ENCODE measurements around the gene CBX7. TPM values are rescaled to one million over a fixed set of nuclear protein-coding genes. Genes with fewer than 3 reads are reported as not detected.

CBX7 gene
- total RNA-seq, 3 donors from 2014 or later = 23.6 to 125 (median 29.2) TPM

DNA sequence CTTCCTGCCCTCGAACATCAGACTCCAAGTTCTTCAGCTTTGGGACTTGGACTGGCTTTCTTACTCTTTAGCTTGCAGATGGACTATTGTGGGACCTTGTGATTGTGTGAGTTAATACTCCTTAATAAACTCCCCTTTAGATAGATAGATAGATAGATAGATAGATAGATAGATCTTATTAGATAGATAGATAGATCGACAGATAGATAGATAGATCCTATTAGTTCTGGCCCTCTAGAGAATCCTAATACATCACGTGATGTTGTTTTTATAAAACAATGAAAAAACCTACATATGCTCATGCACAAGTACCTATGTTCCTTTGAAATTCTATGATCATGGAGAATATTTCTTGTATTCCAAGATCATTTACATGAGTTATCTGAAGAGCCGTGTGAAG lies 31.5 kb downstream of the CBX7 start:
- ATAC-seq = no peak
- TF ChIP-seq CTCF (IDR thresholded peaks at IDR 0.05) = no peak
- DNase-seq = no peak
- intact Hi-C loops (cut with DNase I, micrococcal nuclease) = loop anchor here (5.0 to 10.0 kb wide), 2 partner anchors 114 to 256 kb away; no protein-coding TSS in a partner anchor
- H3K36me3 ChIP-seq (ENCODE audit: low read depth) = no peaks in the 10 kb centered on the region
- no peaks in the 10 kb centered on the region for H3K9me3 ChIP-seq
- peaks cover 5% of the 10 kb centered on the region for H3K4me1 ChIP-seq (ENCODE audit: low read depth)
- H3K4me3 ChIP-seq = no peak overlapping the region

GRCh38 chr22:39117585-39118191 lies 34.8 kb downstream of the CBX7 start:
- no peaks in the 10 kb centered on the region for H3K36me3 ChIP-seq (ENCODE audit: low read depth)
- peak; percentile 81 for ATAC-seq
- TF ChIP-seq CTCF (IDR thresholded peaks at IDR 0.05) = no peak
- H3K4me3 ChIP-seq = no peak overlapping the region
- intact Hi-C loops (cut with DNase I, micrococcal nuclease) = no loop called here
- peak in 2 of 3 donors; percentile 67 to 85 for DNase-seq
- H3K4me1 ChIP-seq (ENCODE audit: low read depth) = peaks cover 5% of the 10 kb centered on the region
- no peaks in the 10 kb centered on the region for H3K9me3 ChIP-seq

GRCh38 chr22:39115977-39116621 lies 36.4 kb downstream of the CBX7 start:
- no peak for TF ChIP-seq CTCF (IDR thresholded peaks at IDR 0.05)
- no peak for DNase-seq
- no peaks in the 10 kb centered on the region for H3K9me3 ChIP-seq
- H3K4me1 ChIP-seq (ENCODE audit: low read depth) = peaks cover 5% of the 10 kb centered on the region
- intact Hi-C loops (cut with DNase I, micrococcal nuclease) = no loop called here
- no peak for ATAC-seq
- H3K4me3 ChIP-seq = no peak overlapping the region
- H3K36me3 ChIP-seq (ENCODE audit: low read depth) = no peaks in the 10 kb centered on the region

DNA sequence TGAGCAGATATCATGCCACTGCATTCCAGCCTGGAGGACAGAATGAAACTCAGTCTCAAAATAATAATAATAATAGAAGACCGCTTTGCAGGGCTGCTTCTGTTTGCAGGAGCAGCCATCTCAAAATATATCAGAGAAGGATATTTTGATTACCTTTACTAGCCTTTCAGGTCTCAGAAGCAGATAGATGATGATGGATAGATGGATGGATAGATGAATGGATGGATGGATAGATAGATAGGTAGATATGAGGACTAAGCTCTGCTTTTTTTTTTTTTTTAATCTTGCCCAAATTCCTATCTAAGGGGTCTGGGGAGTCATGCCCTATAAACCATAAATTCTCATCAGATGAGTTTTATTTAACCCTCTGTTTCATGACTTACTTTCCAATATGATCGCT lies 36.9 kb downstream of the CBX7 start:
- peaks cover 5% of the 10 kb centered on the region for H3K4me1 ChIP-seq (ENCODE audit: low read depth)
- H3K9me3 ChIP-seq = no peaks in the 10 kb centered on the region
- no peak overlapping the region for H3K4me3 ChIP-seq
- ATAC-seq (no peak), DNase-seq (no peak)
- no peaks in the 10 kb centered on the region for H3K36me3 ChIP-seq (ENCODE audit: low read depth)
- intact Hi-C loops (cut with DNase I, micrococcal nuclease) = no loop called here
- no peak for TF ChIP-seq CTCF (IDR thresholded peaks at IDR 0.05)

GRCh38 chr22:39114112-39114511 lies 38.4 kb downstream of the CBX7 start:
- intact Hi-C loops (cut with DNase I, micrococcal nuclease) = no loop called here
- H3K36me3 ChIP-seq (ENCODE audit: low read depth) = no peaks in the 10 kb centered on the region
- no peak for TF ChIP-seq CTCF (IDR thresholded peaks at IDR 0.05)
- no peak for ATAC-seq
- H3K4me1 ChIP-seq (ENCODE audit: low read depth) = peaks cover 5% of the 10 kb centered on the region
- no peak for DNase-seq
- no peaks in the 10 kb centered on the region for H3K9me3 ChIP-seq
- no peak overlapping the region for H3K4me3 ChIP-seq

All from mucosa of descending colon (tissue), 3 donors.